HCT116 (cell line): Measurements from ENCODE around the gene TMEM129.

Experiments
- ATF3 ChIP-seq: IDR thresholded peaks from 2 replicates; pipeline ENCODE4 v1.6.1; 2012
- CBX3 ChIP-seq: IDR thresholded peaks from 2 replicates; pipeline ENCODE4 v1.6.1; 2012; ENCODE audit warnings: low read depth
- CTCF ChIP-seq, 3 experiments: fragments of 200-600 bp in 1 of 3; sonication (generic) in 1 of 3; IDR thresholded peaks in 2 of 3; conservative IDR thresholded peaks in 1 of 3; 2 replicates each; pipeline ENCODE4 v1.5.1; 2012 to 2017; ENCODE audit warnings: low read depth in 2 of 3, low read length in 2 of 3, antibody characterized with exemption in 1 of 3, borderline replicate concordance in 1 of 3, control low read depth in 1 of 3, mild to moderate bottlenecking in 1 of 3, mixed read lengths in 1 of 3, mixed run types in 1 of 3, moderate library complexity in 1 of 3; ENCODE audit not compliant: insufficient read depth in 1 of 3
- EZH2 ChIP-seq: fragments of 200-600 bp; sonication (generic); IDR thresholded peaks from 2 replicates; pipeline ENCODE4 v1.6.1; 2017; ENCODE audit warnings: antibody characterized with exemption, mixed run types
- MAX ChIP-seq: IDR thresholded peaks from 2 replicates; pipeline ENCODE4 v1.6.1; 2012
- POLR2A ChIP-seq: IDR thresholded peaks from 2 replicates; pipeline ENCODE4 v1.7.0; 2011; ENCODE audit warnings: borderline replicate concordance; ENCODE audit not compliant: insufficient read depth, insufficient read length; ENCODE audit errors: extremely low read depth
- SP1 ChIP-seq: IDR thresholded peaks from 2 replicates; pipeline ENCODE4 v1.6.1; 2012; ENCODE audit warnings: low read depth
- YY1 ChIP-seq: IDR thresholded peaks from 2 replicates; pipeline ENCODE4 v1.6.1; 2011; ENCODE audit warnings: low read length, low read depth, moderate library complexity, mild to moderate bottlenecking; ENCODE audit not compliant: insufficient replicate concordance; ENCODE audit errors: extremely low read depth
- ZFX ChIP-seq: fragments of 450-650 bp; IDR thresholded peaks from 2 replicates; pipeline ENCODE4 v1.6.1; 2017

- no peak for TF ChIP-seq ZFX
- no peak for TF ChIP-seq SP1
- no peak for TF ChIP-seq ATF3
- no peak for TF ChIP-seq MAX
- no peak for TF ChIP-seq CTCF (IDR thresholded peaks at IDR 0.05 in 2 of 3, conservative IDR thresholded peaks at IDR 0.05 in 1 of 3; ENCODE audit: borderline replicate concordance in 1 of 3, insufficient read depth in 1 of 3, low read depth in 2 of 3, low read length in 2 of 3)
- no peak for TF ChIP-seq POLR2A
- no peak for TF ChIP-seq YY1
- TF ChIP-seq EZH2: no peak
- TF ChIP-seq CBX3: no peak
These were observed 49.1 kb upstream of the TMEM129 start for GRCh38 chr4:1770245-1770644.
